ENCODE results near the gene ELMO1.

The ELMO1 gene

DNA sequence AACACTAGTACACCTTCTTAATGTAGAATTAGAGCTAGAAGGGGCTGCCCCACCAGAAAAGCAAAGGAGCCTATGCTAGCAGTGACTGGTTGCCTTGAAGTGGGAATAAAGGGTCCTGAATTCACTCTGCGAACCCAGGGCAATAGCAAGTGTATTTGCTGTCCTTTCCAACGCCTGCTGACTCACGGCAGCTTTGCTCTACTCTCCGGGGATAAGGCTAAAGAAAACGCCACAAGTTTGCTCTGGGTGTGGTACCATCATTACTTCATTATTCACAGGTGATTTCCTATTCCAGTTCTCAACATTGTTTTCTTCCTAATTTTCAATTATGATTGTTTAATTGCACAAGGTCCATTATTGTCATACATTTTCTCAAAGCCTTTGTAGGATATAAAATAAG is 503.8 kb downstream of the ELMO1 start:
- no peak for DNase-seq (ENCODE audit: low read depth)

DNA sequence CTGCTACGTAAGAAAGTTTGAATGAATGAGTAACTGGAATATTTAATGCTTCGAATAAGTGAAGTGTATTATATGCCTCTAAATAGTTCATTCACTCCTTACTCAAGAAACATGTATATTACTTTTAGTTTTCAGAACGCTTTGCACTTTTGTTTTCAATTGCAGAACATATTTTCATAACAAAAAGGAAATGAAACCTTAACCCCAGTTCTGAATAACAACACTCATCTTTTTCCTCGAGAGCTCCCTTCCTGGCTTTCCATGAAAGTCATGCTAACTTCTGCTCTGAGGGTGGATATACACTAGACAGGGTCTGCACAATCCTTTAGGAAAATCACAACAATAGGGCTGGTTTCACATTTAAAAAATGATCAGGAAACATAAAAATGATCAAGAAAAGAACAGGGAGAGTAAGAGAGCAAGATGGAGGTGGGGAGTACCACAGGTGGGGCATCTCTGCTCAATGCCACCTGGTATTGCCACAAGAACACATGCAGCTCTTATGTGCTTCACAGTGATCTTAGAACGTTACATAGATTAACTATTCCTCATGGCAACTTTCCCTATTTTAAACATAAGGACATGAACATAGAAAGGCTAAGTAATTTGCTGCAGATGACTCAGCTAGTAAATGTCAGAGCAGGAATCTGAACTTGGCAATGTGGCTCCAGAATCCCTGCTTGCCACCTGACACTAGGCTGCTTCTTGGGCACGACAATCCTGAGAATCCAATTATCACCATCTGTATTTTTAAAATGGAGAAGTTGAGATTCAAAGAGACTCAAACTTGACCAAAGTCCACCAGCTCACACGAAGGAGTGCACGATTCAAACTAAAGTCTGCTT is 504.9 kb downstream of the ELMO1 start:
- no peak for DNase-seq (ENCODE audit: low read depth)

DNA sequence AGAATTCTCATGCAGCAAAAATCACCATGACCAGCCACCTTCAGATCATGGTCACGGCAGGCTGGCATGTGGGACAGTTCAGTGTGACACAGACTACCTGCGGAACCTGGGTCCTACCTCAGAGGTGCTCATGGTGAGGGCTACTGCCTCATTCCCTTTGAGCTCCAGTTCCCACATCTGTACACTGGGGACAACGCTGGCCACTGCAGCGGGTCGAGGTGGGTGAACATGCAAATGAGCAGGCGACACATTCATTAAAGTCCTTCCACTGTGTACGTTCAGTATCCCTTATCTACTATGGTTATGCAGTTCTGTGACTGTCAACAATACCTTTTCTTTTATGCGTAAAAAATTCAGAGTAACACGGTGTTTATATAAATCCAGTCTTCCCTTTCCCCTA is 505.7 kb downstream of the ELMO1 start:
- no peak for DNase-seq (ENCODE audit: low read depth)

DNA sequence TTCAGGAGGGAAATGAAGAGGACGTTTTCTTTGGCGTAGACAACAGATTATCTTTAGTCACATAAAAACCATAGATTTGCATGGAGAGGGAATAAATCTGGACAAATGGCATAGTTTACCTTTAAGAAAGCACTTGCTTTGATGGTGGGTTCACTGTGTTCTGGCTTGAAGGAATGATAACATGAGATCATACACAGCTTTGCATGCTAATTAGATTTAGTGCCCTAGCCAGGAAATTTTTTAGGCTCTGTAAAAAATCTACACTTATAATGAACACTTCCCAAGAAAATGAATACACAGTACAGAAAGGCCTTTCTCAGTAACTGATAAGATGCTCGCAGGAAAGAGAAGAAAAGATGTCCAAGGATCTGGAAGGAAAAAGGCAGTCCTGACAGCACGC is 506.1 kb downstream of the ELMO1 start:
- no peak for DNase-seq (ENCODE audit: low read depth)

DNA sequence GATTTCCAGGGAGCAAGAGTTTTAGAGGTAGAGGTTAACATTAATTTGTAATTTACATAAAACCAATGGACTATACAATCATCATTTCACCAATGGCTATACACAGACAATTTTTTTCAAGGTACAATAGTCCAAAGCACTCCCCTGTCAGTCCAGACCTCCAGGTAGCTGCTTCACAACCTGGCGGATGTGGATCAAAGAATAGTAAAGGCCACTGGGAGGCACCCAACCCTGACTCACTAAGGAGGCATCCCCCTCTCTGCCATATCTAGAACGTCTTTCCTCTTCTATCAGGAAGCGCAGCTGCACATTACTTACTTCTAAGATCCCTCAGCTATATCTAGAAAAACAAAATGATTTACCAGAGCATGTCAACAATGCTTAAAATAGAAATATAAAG is 506.6 kb downstream of the ELMO1 start:
- DNase-seq (ENCODE audit: low read depth) = no peak

DNA sequence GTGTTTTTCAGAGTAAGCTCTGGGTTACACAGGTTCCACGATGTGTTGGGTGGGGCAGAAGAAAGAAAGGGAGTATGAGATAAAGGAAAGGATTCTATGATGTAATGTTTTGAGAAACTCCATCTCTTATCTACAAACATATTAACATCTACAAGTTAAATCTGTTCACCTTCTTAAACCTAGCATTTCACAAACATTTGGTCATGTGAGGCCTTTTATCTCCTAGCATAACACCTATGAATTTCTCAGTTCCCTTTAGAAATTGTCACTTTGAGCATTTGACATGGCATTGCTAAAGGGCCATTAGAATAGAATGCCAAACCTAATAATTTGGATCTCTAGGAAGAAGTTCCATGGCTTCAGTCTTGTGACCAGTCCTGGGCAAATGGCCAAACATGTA is 507.3 kb downstream of the ELMO1 start:
- DNase-seq (ENCODE audit: low read depth) = no peak

DNA sequence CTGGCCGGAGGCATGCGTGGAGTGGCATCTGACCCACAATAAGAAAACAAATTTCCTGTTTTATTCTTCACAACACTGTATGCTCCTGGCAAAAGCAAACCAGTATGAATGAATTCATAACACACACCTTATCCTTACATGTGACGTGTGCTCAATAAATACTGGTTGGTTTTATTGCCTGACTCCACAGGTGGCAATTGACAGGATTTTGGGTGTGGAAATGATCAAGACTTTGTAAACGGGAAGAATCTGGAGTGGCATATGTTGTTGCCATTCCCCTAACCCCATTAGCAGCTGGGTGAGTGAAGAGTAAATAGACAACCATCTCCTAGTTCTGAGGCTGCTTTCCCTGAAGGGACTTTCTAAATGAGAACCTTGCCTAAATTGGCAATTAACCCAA is 508.8 kb downstream of the ELMO1 start:
- no peak for DNase-seq (ENCODE audit: low read depth)

DNA sequence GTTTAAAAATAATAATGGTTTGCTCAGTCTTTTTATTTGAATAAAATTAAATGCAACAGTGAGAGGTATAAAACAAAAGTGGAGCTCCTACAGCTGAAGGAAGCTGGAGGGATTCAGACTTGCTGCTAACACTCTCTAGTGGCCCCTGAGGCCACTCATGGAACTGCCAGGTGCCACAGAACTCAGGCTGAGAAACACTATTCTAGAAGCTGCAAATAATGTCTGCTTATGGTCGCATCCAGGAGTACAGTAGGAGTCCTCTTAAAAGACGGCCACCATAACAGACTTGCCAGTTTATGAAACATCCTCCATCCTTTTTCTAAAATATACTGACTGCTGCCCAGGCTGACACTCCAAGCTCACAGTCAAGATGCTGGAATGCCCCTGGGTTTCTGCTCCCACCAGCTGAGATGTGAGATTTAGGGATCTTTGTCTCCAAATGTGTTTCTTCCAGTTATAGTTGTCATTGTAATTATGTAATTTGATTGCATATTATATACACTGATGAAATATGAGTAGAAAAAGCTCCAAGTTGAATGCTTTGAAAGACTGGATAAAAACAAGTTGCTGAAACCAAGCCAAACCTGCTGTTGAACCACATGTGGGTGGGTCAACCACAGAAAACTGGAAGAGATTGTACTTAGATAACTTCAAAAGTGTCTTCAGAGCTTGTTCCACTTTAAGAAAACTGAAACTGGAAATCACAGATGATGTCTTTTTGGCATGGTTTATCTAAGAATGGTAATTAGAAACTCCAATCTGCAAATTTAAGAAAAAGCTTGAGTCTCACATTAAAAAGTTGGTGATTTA is 510.7 kb downstream of the ELMO1 start:
- no peak for DNase-seq (ENCODE audit: low read depth)

DNA sequence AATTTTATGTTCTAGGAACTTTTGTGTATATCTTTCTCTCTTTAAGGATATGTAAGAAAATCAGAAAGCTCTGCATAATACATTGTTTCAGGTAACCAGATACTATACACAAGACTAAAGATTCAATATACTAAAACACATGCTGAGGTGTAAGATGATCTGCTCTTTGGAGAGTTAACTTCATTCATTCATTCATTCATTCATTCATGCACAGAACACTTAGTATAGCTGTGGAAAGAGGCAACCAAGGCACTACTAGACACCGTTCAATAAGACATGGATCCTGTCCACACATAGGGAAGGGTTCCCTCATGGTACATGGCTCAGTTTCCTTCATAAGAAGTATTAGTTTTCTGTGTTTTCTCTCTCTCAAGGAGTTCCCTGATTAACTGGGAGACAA is 516.8 kb downstream of the ELMO1 start:
- DNase-seq (ENCODE audit: low read depth) = no peak

DNA sequence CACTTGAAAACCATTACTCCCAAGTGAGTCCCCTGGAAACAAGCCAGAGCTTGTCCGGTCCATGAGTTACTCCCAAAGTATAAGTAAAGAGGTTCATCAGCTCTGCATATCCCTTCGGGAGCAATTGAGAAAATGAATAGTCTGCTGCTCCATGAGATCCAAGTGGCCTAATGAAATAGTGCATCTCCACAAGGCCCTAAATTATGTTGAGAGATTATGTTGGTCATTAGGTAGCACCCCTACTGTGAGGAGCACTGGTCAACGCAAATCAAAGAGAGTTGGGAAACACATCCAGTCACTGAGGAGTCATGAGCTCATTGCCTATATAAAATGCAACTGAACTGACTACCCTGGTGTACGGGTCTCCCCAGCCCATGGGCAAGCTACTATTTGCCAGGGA is 518.9 kb downstream of the ELMO1 start:
- DNase-seq (ENCODE audit: low read depth) = no peak

DNA sequence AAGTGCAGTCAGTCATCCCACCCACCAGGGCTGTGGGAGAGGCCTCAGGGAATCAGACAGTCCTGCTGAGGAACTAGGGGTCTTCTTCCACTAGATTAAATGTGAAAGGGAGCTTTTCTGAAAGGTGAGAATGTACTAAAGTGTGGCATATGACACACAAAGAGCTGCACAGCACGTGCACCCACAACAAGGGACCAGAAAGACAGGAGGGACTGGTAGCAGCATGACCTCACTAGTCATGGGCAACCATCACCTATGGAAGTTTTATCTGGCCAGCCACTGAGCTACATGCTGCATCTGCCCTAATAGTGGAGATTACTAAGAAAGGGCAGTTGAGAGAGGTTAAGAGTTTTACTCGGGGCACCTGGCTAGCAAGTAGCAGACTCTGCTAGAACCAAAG is 519.9 kb downstream of the ELMO1 start:
- no peak for DNase-seq (ENCODE audit: low read depth)

DNA sequence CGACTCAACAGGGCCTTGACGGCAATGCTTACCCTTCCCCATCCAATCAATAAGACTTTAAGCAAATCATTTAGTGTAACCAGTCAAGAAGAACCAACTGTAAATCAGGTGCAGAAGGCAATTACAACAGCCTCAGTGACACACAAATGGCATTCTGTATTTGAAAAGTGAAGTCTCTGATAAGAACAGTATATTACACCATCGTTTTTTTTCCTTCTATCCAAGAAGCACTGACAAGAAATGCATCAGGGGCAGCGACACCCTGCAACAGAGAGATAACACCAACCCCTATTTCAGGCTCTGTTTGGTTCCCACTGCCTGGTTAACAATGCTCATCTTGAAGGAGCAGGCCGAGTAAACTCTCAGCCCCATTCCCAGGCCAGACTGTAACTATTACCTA is 520.4 kb downstream of the ELMO1 start:
- no peak for DNase-seq (ENCODE audit: low read depth)

DNA sequence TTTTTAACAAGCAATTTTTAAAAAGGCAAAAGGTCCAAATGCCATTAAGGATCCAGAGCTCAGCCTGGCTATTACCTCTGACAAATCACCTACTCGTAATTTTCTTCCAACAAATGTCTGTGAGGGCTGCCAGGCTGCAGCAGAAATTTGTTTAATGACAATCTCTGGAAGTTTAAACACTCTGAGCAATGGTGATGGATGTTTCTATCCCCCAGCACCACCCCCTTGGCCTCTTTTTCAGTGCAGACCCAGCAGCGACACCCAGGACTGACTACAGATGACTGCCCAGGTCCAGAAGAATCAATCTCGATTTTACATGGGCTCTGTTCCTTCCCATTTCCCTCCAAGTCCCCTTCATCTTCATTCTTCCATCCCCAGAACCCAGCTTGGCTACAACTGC is 523.0 kb downstream of the ELMO1 start:
- DNase-seq (ENCODE audit: low read depth) = no peak

DNA sequence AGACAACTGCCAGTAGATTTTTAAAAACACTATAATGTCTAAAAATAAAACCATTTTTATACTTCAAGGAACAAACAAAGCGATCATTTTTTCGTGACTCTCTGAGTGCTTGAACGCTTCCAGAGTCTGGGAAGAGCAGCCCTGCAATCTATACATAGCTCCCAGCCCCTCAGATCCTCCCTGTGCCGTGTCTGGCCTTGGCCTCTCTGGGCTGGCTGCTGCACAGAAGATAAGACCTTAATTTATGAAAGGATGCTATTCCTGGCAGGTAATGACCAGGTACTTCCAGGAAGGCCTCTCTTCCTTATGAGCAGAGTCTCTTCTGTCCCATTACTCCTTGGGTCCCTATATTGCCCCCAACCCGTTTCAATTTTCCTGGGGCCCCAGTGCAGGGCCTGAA is 523.5 kb downstream of the ELMO1 start:
- no peak for DNase-seq (ENCODE audit: low read depth)

DNA sequence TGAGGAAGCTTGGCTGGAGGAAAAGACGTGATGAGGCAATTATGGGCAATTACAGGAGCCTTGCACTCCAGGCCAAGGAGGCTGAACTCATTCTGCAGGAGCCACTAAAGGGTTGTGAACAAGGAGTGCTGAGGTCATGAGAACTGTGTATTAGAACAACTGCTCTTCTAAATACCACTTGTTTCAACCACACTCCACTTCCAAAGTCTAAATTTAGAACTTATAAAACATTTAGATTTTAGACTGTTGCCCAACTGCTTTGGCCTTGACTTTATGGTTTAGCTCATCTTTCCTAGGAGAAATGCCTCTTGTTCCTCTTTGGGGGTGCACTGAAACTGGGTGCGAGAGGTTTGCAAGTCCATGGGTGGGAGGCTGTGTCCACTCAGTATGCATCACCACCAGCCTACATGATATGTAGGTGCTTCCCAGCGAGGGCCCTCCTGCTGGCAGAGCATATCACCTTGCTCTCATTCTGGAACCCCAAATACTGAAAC is 524.7 kb downstream of the ELMO1 start:
- DNase-seq (ENCODE audit: low read depth) = no peak

DNA sequence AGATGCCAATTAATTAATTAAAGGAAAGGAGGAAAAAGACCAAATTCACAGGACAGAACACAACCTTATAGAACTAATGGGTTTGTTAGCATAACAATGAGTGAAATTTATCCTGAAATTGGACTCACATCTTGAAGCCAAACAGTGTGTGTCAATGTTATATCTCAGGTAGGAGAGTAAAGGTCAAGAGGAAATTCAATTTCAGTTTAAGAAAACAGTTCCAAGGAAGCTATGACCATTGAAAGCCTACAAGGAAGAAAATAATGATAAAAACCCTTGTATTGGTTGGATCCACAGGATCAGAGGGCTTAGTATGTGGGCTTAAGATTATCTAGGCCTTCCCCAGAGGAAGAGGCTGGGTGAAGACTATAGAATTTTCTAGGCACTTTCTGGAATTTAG is 525.5 kb downstream of the ELMO1 start:
- no peak for DNase-seq (ENCODE audit: low read depth)

DNA sequence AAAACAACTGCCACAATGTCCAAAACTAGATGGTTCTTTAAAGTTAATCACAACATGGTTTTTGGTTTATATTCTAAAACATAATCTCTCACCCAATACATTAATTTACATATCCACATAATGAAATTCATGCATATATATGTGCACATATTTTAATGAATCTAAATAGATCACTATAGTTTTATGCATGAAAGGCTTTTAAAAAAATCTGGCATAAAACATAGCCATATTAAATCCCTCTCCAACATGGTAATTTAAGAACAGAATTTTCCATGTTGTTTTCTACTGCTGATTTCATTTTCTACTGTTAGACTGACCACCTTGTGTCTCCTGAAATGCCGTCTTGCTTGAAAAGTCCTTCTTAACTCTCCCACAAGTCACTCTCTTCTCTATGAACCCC is 528.2 kb downstream of the ELMO1 start:
- no peak for DNase-seq (ENCODE audit: low read depth)

DNA sequence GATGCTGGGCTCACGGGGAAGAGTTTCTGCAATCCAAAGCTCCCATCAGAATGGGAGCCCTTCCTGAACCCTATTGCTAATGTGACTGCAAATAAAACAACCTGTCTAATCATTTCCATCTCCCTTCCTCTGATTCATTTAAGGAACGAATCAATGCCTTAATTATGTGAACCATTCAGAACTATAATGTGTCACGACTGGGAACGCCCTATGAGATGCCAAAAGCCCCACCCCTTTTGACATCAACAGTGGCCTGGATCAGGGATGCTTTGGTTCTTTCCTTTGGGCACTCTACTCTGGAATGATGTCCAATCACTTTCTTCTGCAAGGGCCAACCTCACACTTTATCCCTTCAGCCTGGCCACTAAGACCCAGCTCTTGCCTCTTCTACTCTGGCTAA is 528.9 kb downstream of the ELMO1 start:
- no peak for DNase-seq (ENCODE audit: low read depth)

DNA sequence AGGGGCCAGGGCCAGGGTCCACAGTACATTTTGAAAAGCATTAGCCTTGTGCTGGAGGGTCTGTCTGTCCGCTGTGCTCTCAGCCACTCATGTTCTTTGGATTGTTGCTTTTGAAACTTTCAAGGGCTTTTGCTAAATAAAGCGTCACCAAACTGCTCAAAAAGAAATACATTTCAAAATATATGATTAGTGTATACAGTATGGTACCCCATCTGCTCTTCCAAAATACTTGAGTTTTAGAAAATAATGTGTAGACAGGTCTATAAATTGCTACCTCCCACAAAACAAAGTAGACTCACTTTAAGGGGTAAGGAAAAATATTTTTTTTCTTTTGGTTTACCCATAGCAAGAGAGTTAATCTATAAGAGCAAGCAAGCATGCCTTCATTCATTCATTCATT is 530.1 kb downstream of the ELMO1 start:
- DNase-seq (ENCODE audit: low read depth) = no peak

DNA sequence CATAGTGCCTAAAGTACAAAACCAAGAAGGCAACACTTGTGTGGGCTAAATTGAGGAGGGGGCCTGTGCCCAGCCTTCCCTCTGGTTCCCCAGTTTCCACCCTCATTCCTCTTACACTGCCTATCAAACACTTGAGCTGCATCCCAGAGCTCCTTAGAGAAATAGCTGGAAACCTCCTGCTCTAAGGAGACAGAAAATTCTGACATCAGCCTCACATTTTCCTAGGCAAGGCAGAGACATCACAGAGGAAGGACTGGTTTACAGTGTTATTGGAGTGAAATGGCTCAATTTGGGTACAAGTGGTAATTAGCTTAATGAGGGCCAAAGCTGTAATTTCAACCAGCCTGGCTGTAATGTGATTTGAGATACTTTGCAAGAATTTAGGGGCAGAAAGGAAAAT is 532.0 kb downstream of the ELMO1 start:
- DNase-seq (ENCODE audit: low read depth) = no peak

DNA sequence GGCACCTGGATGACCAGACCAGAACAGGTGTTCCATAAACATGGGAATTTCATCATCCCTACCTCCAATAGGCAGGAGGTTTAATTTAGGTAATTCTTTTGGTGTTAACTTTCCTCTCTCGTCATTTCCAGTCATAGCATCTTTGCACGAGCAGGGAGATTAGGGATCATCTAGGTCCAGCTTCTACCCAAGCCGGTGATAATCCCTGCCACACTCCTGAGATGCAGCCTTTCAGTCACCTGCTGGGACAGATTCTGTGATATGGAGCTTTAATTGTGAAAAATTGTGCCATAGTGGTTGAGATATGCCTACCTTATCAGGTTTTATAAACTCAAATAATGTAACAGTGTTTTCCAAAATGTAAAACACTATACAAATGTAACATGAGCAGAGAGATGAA is 532.5 kb downstream of the ELMO1 start:
- no peak for DNase-seq (ENCODE audit: low read depth)

DNA sequence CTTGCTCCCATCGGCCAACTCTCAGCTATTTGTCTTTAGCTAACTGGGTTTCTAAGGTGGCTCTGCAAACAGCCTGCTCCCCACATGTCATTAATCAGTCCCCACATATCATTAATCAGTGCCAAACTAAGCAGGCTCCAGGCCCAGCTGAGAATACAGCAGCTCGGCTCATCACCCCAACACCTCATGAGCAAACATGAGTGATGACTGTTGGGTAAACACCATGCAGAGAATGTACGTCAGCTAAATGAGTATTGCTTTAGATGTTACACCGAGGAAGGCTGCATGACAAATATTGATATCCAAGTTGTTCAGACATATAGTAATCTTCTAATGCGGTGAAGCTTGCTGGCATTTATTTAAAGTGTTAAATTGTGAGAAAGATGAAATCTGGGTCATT is 536.9 kb downstream of the ELMO1 start:
- DNase-seq (ENCODE audit: low read depth) = no peak

DNA sequence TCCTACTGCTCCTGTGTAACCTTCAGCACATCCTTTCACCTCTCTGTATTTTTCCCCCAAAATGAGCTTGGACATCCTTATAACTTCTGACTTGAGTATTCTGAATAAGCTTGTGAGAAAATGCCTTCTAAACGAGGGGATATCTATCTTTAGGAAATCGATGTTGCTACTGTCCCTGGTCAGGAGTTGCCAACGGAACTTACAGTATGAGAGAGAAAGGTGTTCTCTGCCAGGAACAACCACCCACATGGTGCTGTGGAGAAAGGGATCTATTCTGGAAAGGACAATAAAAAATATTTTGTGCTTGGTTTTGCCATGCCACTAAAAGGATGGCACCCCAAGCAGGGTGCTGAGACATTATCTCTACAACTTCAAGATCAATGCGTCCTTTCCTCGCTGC is 537.8 kb downstream of the ELMO1 start:
- no peak for DNase-seq (ENCODE audit: low read depth)

DNA sequence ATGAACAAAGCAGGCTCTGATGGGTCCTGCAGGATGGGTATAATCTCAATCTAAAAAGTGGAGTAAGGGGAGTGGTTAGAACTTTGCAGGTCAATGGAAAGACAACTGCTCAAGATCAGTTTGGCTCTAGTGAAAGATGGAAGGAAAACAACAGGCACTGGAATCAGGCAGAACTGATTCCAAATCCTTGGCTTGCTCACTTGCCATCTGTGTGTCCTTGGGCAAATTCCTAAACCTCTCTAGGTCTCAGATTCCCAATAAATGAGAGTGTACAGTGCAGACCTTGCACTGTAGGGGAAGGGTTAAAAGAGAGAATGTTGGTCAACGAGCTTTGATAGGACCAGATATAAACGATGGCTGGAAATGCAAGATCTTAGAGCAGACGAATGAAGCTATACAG is 538.3 kb downstream of the ELMO1 start:
- DNase-seq (ENCODE audit: low read depth) = no peak

All from HS-5 (cell line).